Pancreas (tissue), 10 donors: ENCODE measurements around the gene ZCCHC9. TPM values are rescaled to one million over a fixed set of nuclear protein-coding genes. Genes with fewer than 3 reads are reported as not detected.
"Not testable (repeated sequence)": the region's sequence is repeated elsewhere in the genome, so short reads cannot be mapped to it uniquely, and the experiment has no call there.

Source experiments
- ATAC-seq, 4 donors: fragments of 200-7000 bp; cut with Tn5 transposase; one replicate each; pipeline versions ENCODE4 v1.8.0 to v1.9.1; 2020; ENCODE audit warnings: mild to moderate bottlenecking in 4 of 4, moderate library complexity in 4 of 4
- DNase-seq, 6 donors: peaks; one replicate each; pipeline ENCODE4 v3.0.0-alpha.2; 2020
- FAIRE-seq: peaks from 2 replicates; lab custom pipeline; 2012; peaks lifted over from hg19 to GRCh38; lab: Jason Lieb, UNC
- H3K27ac ChIP-seq, 4 donors: fragments of 200-600 bp; sonication (generic); 1 replicate in 3 of 4; 2 replicates in 1 of 4; pipeline versions ENCODE4 v1.5.0 to v1.8.0; 2020
- H3K27me3 ChIP-seq, 4 donors: fragments of 200-600 bp; one replicate each; pipeline ENCODE4 v1.8.0; 2021
- H3K36me3 ChIP-seq, 3 donors: fragments of 200-600 bp; sonication (generic) in 1 of 3; one replicate each; pipeline versions ENCODE4 v1.5.0 to v1.8.0; 2020 to 2021
- H3K4me1 ChIP-seq, 3 donors: fragments of 200-600 bp; one replicate each; pipeline ENCODE4 v1.8.0; 2021
- H3K4me3 ChIP-seq, 4 donors: fragments of 200-600 bp; sonication (generic) in 2 of 4; one replicate each; pipeline versions ENCODE4 v1.5.0 to v1.8.0; 2020 to 2021
- H3K9me3 ChIP-seq, 4 donors: fragments of 200-600 bp; one replicate each; pipeline ENCODE4 v1.8.0; 2021
- WGBS, 2 donors: extraction: QIAGEN DNeasy Blood & Tissue Kit; methylation state at CpG; one replicate each; pipeline ENCODE4 v1.1.7; 2013; 5-methylcytosine and 5-hydroxymethylcytosine counted together
- intact Hi-C, 3 donors: fragments of 100-400 bp; cut with DNase I; formaldehyde crosslinking; loops; one replicate each; pipeline versions ENCODE4 v1.11.1 to v1.14.2; 2022
- polyA plus RNA-seq, 2 donors: library from polyadenylated mRNA; stranded (reverse); fragments of 200-250 nt; gene quantifications; one replicate each; pipeline ENCODE4 v1.2.3, GENCODE V29; 2013
- total RNA-seq, 6 donors: library from RNA; stranded (reverse); fragmentation: NEBNext Ultra II Directional in 4 of 6; extraction: Animal tissue kit (Norgen Biotek cat#: 25700) in 4 of 6; gene quantifications; one replicate each; pipeline versions ENCODE4 v1.2.1 to v1.2.4, GENCODE V29; 2021 to 2023
- TF ChIP-seq, protein P1 (sequence below), 4 donors: fragments of 200-600 bp; sonication (generic) in 3 of 4; IDR thresholded peaks; one replicate each; pipeline versions ENCODE4 v1.5.0 to v1.8.0; 2021; ENCODE audit warnings: antibody characterized with exemption in 4 of 4
- donor health status: healthy with polysubstance abuse.
- donor health status: DM: no; HTN: no; CAD: no; lungs with moderate emphysema.
- donor health status: DM: no; HTN: no; CAD: no.
- donor health status: control.
- donor health status: control.
- donor health status: Bipolar disorder and iron deficiency.
- donor health status: DM: yes; HTN: yes; CAD: no.
- donor health status: DM: no; HTN: no; CAD: no.
- donor health status: DM: no; HTN: no; CAD: no.
- donor health status: DM: yes; HTN: yes; CAD: no.

The ZCCHC9 gene
- total and polyA plus RNA-seq, 8 donors: 6.1 to 14.7 (median 7.6) TPM

DNA sequence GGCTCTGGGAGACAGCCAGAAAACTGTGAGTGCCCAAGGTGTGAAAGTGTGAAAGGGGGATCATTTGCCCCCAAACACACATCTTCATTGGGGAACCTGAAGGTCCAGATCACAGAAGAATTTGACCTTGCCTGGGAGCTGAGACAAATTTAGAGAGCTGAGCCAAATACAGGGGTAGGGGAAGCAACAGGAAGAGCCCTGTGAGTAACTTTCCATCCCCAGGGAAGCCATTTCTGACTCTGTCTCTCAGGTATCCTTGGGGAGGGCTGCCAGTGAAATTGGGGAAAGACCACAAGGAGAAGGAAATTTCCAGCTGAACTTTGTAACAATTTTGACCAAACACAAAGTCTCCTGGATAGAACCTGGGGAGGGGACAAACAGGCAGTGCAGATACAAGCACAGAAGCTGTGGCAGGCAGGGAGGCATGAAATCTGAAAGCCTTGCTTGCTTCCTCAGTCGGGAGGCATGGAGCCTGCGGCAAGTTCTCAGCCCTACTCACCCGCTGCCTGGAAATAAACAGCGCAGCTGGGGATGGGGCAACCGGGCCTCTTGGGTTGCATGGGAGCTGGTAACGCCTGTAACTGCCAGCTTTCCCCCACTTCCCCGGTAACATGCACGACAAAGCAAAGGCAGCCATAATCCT, 31.5 kb upstream of the ZCCHC9 start:
- FAIRE-seq: no peak
- no peak for DNase-seq
- no peak for ATAC-seq
- Histone ChIP-seq H3K36me3 (no peaks in the 10 kb centered on the region), H3K4me3 (no peak overlapping the region), H3K27me3 (no peaks in the 10 kb centered on the region), H3K9me3 (no peaks in the 10 kb centered on the region), H3K27ac (no peak overlapping the region), H3K4me1 (peaks cover 0 to 5% (median 5%) of the 10 kb centered on the region in 3 donors)
- 95 to 98% methylated on average over 8 of the region's 8 CpGs for WGBS, 2 donors
- intact Hi-C loops: no loop called here
- TF ChIP-seq, protein P1, sequence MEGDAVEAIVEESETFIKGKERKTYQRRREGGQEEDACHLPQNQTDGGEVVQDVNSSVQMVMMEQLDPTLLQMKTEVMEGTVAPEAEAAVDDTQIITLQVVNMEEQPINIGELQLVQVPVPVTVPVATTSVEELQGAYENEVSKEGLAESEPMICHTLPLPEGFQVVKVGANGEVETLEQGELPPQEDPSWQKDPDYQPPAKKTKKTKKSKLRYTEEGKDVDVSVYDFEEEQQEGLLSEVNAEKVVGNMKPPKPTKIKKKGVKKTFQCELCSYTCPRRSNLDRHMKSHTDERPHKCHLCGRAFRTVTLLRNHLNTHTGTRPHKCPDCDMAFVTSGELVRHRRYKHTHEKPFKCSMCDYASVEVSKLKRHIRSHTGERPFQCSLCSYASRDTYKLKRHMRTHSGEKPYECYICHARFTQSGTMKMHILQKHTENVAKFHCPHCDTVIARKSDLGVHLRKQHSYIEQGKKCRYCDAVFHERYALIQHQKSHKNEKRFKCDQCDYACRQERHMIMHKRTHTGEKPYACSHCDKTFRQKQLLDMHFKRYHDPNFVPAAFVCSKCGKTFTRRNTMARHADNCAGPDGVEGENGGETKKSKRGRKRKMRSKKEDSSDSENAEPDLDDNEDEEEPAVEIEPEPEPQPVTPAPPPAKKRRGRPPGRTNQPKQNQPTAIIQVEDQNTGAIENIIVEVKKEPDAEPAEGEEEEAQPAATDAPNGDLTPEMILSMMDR (IDR thresholded peaks at IDR 0.05): no peak

DNA sequence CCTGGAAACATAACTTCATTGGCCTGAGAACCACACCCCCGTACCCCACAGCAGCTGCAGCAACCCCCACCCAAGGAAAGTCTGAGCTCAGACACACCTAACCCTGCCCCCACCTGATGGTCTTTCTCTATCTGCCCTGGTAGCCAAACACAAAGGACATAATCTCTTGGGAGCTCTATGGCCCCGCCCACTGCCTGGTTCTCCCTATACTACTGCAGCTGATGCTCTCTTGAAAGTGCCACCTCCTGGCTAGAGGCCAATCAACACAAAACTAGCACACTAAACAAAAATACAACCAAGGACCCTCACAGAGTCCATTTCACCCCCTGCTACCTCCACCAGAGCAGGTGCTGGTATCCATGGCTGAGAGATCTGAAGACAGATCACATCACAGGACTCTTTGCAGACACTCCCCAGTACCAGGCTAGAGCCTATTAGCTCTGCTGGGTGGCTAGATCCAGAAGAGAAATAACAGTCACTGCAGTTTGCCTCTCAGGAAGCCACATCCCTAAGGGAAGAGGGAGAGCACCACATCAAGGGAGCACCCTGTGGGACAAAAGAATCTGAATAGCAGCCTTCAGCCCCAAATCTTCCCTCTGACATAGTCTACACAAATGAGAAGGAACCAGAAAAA, 30.9 kb upstream of the ZCCHC9 start:
- H3K27me3 ChIP-seq, H3K4me1 ChIP-seq, ATAC-seq, H3K36me3 ChIP-seq, FAIRE-seq, H3K4me3 ChIP-seq, H3K9me3 ChIP-seq, H3K27ac ChIP-seq, DNase-seq, intact Hi-C loops: not testable (repeated sequence)
- 96 to 98% methylated on average over 2 of the region's 2 CpGs for WGBS, 2 donors

GRCh38 chr5:81283976-81284375, 17.4 kb upstream of the ZCCHC9 start:
- Histone ChIP-seq H3K36me3 (no peaks in the 10 kb centered on the region), H3K27ac (no peak overlapping the region), H3K4me1 (no peaks in the 10 kb centered on the region), H3K27me3 (no peaks in the 10 kb centered on the region), H3K4me3 (no peak overlapping the region), H3K9me3 (no peaks in the 10 kb centered on the region)
- FAIRE-seq (no peak), DNase-seq (no peak), ATAC-seq (no peak)
- intact Hi-C loops: no loop called here
- TF ChIP-seq, protein P1 (IDR thresholded peaks at IDR 0.05): no peak
- WGBS, 2 donors: 93 to 97% methylated on average over 1 of the region's 1 CpG

- 48 to 57% methylated on average over 3 of the region's 3 CpGs for WGBS, 2 donors
- TF ChIP-seq, protein P1 (IDR thresholded peaks at IDR 0.05): no peak
- no peaks in the 10 kb centered on the region for H3K9me3 ChIP-seq
- FAIRE-seq (no peak), DNase-seq (no peak), ATAC-seq (no peak)
- H3K27ac ChIP-seq: no peak overlapping the region
- intact Hi-C loops: no loop called here
- no peaks in the 10 kb centered on the region for H3K36me3 ChIP-seq
- H3K4me3 ChIP-seq: no peak overlapping the region
- no peaks in the 10 kb centered on the region for H3K4me1 ChIP-seq
- H3K27me3 ChIP-seq: no peaks in the 10 kb centered on the region
These were observed 15.2 kb upstream of the ZCCHC9 start for GRCh38 chr5:81286059-81286617.

- Histone ChIP-seq H3K4me3 (no peak overlapping the region), H3K27ac (no peak overlapping the region), H3K27me3 (no peaks in the 10 kb centered on the region), H3K36me3 (no peaks in the 10 kb centered on the region), H3K9me3 (no peaks in the 10 kb centered on the region), H3K4me1 (no peaks in the 10 kb centered on the region)
- no peak for FAIRE-seq
- no peak for DNase-seq
- WGBS, 2 donors: 91 to 93% methylated on average over 4 of the region's 4 CpGs
- intact Hi-C loops: no loop called here
- ATAC-seq: no peak
- TF ChIP-seq, protein P1 (IDR thresholded peaks at IDR 0.05): no peak
These were observed 13.4 kb upstream of the ZCCHC9 start for GRCh38 chr5:81288021-81288433.
